ENCODE measurements around the gene YOD1.

DNA sequence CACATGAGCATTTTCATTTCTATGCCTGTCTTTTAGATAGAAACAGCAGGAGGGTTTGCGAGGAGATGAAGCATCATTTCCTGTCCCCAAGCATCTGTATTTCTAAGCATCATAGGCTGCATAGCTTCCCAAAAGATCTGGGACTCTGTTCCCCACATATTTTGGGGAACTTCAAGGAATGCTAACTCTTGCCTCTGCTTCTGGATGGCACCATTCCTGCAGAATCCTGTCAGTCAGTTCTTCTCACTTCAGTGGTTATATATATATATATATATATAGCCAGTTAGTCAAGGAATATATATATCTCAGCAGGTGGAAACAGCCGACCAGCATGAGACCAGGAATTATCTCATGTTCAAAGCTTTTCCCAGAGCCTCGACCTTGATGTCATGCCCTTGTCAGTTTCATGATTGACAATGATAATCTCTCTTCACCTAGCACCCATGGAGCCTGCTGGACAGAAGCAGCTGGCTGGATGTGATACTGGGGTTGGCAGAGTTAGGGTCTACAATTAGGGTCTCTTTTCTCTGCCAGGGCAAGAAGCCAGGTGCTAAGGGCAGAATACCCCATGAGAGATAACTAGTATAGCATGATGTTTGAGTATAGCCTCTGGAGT is 4.5 kb upstream of the YOD1 start:
- TF ChIP-seq, protein P1, sequence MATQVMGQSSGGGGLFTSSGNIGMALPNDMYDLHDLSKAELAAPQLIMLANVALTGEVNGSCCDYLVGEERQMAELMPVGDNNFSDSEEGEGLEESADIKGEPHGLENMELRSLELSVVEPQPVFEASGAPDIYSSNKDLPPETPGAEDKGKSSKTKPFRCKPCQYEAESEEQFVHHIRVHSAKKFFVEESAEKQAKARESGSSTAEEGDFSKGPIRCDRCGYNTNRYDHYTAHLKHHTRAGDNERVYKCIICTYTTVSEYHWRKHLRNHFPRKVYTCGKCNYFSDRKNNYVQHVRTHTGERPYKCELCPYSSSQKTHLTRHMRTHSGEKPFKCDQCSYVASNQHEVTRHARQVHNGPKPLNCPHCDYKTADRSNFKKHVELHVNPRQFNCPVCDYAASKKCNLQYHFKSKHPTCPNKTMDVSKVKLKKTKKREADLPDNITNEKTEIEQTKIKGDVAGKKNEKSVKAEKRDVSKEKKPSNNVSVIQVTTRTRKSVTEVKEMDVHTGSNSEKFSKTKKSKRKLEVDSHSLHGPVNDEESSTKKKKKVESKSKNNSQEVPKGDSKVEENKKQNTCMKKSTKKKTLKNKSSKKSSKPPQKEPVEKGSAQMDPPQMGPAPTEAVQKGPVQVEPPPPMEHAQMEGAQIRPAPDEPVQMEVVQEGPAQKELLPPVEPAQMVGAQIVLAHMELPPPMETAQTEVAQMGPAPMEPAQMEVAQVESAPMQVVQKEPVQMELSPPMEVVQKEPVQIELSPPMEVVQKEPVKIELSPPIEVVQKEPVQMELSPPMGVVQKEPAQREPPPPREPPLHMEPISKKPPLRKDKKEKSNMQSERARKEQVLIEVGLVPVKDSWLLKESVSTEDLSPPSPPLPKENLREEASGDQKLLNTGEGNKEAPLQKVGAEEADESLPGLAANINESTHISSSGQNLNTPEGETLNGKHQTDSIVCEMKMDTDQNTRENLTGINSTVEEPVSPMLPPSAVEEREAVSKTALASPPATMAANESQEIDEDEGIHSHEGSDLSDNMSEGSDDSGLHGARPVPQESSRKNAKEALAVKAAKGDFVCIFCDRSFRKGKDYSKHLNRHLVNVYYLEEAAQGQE (IDR thresholded peaks at IDR 0.05; ENCODE audit: borderline replicate concordance in 1 of 2, low read depth in 1 of 2, low read length in 2 of 2), result no peak
- TF ChIP-seq HNF4A (CRISPR knock-in tag; IDR thresholded peaks at IDR 0.05), result no peak
